Panc1 (cell line): ENCODE measurements around the gene SDSL.

Source experiments
- CTCF ChIP-seq: fragments of 450-650 bp; IDR thresholded peaks from 2 replicates; pipeline ENCODE4 v1.5.1; 2017; ENCODE audit warnings: mild to moderate bottlenecking
- SIN3A ChIP-seq: IDR thresholded peaks from 2 replicates; pipeline ENCODE4 v1.6.1; 2012; ENCODE audit warnings: low read depth, mild to moderate bottlenecking, low read length, moderate library complexity, borderline replicate concordance; ENCODE audit not compliant: insufficient read depth

DNA sequence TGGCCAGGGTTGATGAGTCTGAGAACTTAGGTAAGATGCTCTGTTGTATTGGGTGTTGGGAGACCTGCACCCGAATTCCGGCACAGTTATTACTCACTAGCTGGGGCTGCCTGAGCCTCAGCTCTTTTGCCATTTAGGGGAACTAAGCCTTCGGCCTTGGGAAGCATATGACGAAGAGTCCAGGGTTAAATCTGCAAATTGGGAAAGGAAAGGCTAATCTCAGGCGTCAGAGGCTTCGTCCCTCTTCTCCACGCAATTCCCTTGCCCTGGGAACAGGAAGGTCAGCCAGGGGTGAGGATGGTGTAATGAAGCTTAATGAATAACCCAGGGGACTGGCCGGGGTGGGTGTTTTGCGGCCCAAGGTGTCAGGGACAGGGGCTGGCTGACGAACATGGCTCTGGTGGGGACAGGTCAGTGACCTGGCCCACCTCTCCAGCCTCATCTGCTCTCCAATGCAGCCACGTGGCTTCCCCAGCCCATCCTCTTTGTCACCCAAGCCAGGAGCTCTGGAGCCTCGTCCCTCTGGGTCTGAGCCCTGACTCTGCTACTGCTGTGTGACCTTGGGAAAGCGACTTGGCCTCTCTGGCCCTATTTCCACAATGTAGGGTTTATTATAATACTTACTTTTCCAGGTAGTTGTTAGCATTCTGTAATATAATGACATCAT lies 3.8 kb upstream of the SDSL start:
- no peak for TF ChIP-seq SIN3A
- no peak for TF ChIP-seq CTCF
